Glomerular endothelial cell (primary cell): Measurements from ENCODE around the gene C4orf50. TPM values are rescaled to one million over a fixed set of nuclear protein-coding genes. Genes with fewer than 3 reads are reported as not detected.

Experiments used
- DNase-seq: peaks from one replicate; pipeline ENCODE4 v3.0.0-alpha.2; 2011; ENCODE audit warnings: low read depth, low spot score; ENCODE audit errors: extremely low read depth
- total RNA-seq: library from RNA; depleted of rRNA; stranded (reverse); fragments of >200 nt; gene quantifications from 2 replicates; pipeline ENCODE4 v1.2.3, GENCODE V29; 2015

The C4orf50 gene
- total RNA-seq, 1 donor from 2014 or later = not detected

GRCh38 chr4:5927116-5927515 is 91.1 kb downstream of the C4orf50 start:
- no peak for DNase-seq

GRCh38 chr4:5926598-5926997 is 91.6 kb downstream of the C4orf50 start:
- no peak for DNase-seq

DNA sequence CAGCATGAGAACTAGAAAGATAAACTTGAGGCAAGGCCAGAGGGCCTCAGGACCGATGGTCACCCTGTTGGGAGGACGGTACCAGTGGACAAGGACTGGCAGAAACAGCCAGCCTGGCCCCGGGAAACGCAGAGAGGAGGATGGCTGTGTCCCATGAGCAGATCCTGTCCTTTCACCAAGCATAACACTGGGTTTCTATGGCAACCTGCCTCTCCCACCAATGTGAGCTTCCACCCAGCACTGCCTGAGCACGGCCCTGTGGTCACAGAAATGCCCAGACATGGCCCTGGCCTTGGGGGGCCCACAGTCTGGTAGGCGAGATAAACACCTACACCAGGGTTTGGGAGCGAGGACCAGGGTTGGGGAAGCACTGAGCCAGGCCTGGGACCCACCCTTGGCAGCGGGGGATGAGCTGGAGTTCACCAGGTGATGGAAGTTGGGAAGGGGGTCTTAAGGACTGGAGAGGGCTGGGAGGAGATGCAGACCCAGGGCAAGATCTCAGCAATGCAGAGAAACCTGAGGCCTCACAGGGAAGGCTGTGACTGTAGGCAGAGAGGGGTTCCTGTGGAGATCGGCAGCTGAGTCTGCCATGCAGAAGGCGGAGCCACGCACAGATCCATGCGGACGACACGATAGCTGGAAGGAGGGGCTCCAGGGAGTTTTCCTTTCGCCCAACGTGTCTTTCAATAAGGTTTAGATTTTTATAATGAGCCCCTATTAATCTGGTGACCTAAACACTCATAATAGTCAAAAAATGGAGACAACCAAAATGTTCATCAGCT is 92.6 kb downstream of the C4orf50 start:
- no peak for DNase-seq

GRCh38 chr4:5924461-5925125 is 93.6 kb downstream of the C4orf50 start:
- no peak for DNase-seq

DNA sequence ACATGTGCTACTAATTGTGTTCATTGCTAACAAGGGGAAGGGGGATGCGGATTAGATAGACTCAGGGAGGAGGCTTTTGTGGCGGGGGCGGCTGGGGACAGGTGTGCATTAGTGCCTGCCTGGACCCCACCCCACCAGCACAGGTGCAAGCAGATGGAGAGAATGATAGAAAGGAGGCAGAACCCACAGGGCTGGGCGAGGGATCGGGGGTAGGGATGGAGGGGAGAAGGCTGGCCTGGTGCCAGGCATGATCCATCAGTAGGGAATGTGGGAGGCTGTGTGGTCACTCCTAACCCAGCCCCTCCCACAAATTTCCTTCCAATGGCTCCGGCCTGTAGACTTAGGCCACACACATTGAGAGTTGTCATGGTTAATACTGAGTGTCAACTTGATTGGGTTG is 94.9 kb downstream of the C4orf50 start:
- DNase-seq = no peak

DNA sequence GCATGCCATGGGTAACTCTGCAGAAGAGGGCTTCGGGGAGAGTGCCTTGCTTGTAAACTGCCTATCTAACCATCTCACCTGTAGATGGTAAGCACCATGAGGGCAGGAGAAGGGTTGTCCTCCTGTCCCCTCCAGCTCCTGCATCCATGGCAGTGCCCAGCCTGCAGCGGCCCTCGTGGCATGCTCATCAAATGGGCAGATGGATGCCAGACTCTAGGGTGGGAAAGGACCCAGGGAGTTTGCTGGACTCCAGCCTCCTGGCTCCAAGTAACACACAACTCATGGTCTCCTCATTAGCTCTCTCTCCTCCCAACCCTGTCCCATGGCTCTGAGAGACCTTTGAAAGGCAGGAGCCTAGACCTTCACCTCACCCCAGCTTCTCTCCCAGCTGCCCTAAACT is 95.7 kb downstream of the C4orf50 start:
- DNase-seq = no peak

DNA sequence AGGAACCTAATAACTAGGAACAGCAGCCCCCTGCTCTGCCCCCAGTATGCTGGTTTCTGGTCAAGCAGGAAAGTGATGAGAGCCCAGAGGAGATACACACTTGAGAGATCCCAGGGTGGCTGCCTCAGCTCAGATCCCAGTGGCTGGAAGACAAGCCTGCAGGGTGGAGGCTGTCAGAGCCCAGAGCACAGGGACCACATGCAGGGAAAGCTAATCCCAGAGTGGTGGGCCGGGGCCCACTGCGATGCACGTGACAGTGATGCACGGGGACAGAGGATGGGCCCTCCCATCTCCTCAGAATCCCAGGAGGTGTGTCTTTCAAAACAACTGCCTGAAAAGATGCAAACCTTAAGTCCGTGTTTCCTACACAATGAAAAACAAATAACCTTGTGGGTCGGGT is 96.2 kb downstream of the C4orf50 start:
- DNase-seq = no peak

DNA sequence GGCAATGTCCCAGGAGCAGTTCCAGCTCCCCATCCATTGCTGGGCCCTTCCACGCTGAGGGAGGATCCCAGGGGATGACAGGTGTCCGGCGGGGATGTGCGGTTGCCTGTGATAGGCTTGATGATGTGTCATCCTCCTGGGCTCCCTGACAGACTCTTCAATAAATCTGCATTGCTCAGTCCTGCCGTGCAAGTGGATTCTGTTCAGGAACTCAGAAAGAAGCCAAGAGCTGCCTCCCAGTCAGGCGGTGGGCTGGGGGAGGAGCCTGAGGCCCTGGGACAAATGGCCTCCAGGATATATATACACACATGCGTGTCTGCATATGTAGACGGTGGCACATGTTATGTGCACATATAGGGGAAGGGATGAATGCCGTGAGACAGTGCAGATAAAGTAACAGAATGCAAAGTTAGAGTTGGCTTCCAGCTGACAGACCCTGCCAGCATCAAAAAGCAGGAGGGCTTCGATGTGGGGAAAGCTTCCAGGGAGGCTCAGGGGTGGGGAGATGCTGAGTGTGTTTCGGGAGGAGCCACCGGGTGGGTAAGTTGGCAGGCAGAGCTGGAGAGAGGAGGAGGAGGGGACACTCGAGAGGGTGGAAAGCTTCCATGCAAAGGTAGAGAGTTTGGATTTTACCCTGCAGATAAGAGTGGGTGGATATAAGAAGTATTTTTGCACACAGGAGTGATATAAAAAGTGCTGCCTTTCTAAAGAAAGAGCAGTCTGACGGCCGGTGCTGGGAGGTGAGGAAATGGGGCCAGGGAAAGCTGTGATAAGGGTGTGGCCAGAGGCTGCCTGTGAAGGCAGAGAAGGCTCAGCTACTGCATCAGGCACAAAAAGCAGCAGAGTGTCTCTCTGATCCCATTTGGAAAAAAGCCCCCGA is 96.9 kb downstream of the C4orf50 start:
- DNase-seq = no peak

DNA sequence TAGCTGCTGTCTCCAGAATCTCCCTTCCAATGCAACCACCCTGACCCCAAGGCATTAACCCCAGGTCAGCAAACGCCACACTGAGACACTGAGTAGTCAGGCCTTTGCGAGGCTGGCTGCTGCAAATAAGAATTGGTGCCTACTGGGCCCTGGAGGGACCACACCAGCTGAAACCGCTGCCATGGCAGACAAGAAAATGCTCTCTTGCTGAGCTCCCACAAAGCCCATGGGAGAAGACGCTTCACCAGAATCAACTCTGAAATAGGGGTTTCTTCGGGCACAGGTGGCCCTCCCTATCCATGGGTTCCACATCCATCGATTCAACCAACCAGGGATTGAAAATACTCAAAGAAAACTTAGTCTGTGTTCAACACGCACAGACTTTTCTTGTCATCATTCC is 98.7 kb downstream of the C4orf50 start:
- no peak for DNase-seq

DNA sequence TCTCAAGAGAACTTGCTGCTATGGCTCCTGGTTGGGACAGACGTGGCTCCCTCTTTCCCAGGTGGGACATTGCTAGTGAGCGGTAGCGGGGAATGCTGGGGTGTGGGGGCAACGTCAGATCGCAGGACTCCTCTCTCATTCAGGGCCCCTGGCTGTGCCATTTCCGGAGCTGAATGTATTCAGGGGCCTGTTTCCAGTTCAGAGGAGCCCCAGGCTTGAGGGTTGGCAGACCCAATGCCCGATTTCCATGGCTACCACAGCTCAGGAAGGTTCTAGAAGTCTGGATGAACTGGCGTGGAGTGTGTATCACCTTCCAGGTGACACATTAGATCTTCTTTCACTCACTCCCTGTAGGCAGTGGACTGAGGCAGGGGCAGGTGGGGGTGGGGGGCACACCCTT is 99.2 kb downstream of the C4orf50 start:
- no peak for DNase-seq

- DNase-seq = no peak
These were observed 99.8 kb downstream of the C4orf50 start for GRCh38 chr4:5918331-5918985.

DNA sequence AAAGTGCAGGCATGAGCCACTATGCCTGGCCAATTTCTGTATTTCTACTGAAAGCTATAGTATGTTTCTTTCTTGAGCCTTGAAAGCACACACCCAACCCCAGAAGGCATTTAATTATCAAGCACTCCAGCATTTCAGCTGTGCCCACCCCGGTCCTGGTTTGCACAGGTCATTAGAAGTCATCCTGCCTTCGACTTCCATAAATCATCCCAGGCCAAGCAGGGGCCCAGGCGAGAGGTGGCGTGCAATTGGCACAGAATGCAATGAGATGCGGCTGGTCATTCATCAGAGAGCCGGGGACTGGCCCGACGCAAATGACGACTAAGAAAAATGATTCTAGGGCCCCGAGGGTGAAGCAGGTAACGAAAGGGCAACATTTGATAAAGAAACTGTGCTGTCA is 100.6 kb downstream of the C4orf50 start:
- DNase-seq = no peak

- DNase-seq = no peak
These were observed 102.0 kb downstream of the C4orf50 start for GRCh38 chr4:5916229-5916628.

GRCh38 chr4:5913454-5913853 is 104.8 kb downstream of the C4orf50 start:
- no peak for DNase-seq

DNA sequence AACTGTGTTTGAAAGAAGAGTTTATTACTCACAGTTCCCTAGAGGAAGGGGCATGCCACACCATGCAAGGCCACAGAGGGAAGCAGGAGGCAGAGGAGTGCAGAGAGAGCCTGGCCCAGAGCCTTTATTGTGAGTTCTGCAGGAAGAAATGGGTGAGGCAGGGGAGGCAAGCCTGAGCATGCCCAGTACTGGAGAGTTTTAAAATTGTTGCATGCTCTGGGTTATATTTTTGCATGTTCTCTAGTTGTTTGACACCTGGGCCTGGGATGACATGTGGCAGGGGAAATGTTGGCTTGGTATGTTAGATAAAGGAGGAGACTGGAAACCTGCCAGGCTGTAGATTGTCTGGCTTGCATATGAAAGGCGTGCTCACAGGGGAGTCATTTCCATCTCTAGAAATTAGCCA is 105.6 kb downstream of the C4orf50 start:
- DNase-seq = no peak

- no peak for DNase-seq
These were observed 109.3 kb downstream of the C4orf50 start for GRCh38 chr4:5908876-5909427.

- DNase-seq = no peak
These were observed 112.0 kb downstream of the C4orf50 start for GRCh38 chr4:5906191-5906590.

DNA sequence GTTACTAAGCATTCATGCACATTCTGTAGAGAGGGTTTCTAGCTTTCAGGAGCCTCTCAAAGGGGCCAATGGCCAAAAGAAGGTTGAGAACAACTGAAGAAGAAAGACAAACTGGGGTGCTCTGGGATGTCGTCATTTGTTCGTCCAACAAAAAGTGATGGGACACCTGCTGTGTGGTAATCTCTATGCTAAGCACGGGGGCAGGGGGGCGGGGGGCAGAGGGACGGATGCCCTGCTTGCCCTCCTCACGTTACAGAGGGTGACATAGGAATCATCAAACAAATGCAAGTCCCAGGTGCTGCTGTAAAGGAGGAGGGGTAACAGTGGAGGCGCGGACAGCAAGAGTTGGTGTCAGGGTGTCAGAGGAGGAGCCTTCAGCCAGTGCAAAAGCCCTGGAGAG is 112.5 kb downstream of the C4orf50 start:
- no peak for DNase-seq

GRCh38 chr4:5900844-5901243 is 117.4 kb downstream of the C4orf50 start:
- DNase-seq = no peak

DNA sequence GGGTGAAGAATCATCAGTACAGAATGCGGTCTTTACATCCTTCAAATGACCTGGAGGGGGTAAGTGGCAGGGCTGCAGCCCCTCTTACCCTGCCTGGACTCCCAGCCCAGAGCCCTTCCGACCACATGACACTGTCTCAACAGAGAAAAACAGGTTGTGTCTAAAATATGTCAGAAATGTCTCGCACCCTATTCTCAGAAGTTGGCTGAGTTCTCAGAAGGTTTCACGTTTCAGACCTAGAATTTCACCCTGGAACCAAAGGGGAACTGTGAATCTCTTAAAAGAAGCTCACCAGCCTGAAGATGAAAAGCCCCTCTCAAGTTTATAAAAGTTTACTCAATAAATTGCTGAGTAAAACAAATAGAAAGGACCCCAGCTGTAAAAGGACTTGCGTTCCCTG is 118.3 kb downstream of the C4orf50 start:
- DNase-seq = no peak

GRCh38 chr4:5899396-5899795 is 118.8 kb downstream of the C4orf50 start:
- DNase-seq = no peak
